GM19099 (cell line): ENCODE measurements around the gene FYB1.

Source experiments
- POLR2A ChIP-seq: IDR thresholded peaks from 3 replicates; pipeline ENCODE4 v1.6.1; 2011; ENCODE audit warnings: low read depth; ENCODE audit not compliant: insufficient read length; ENCODE audit errors: extremely low read depth

FYB1 gene

GRCh38 chr5:39201160-39201780 is 18.1 kb downstream of the FYB1 start:
- no peak for TF ChIP-seq POLR2A

DNA sequence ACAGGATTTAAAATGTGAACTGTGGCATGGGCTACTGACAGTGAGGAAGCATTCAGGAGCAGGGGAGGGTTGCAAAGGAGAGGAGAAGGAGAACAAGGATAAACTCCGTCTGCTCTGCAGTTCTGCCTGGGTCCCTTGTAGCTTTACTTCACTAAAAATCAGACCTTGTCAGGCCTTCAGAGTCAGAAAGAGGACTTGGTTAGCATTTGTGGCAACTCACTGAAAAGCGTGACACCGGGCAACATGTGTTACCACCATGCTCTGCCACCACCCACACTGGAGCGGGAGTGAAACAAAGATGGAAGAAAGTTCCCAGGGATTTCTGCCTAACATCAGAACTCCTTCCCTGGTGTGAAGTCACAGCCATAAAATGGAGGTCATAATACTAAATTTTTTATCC is 19.3 kb downstream of the FYB1 start:
- TF ChIP-seq POLR2A = no peak

DNA sequence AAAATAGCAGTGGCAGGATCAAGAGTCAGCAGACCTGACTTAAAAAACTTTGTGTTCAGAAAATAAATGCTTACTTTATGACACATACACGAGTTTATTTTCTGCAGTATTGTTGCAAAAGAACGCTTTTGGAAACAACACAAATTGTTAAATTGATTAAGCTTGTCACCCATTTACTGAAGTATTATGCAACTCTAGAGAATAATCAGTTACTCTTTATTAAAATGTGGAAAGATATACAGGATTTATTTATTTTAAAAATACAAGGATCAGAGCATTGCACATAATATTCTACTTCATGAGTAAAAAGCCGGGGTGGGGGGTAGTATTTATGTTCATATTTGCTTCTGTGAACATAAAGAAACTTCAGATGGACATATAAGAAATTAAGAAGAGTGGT is 20.0 kb downstream of the FYB1 start:
- no peak for TF ChIP-seq POLR2A

DNA sequence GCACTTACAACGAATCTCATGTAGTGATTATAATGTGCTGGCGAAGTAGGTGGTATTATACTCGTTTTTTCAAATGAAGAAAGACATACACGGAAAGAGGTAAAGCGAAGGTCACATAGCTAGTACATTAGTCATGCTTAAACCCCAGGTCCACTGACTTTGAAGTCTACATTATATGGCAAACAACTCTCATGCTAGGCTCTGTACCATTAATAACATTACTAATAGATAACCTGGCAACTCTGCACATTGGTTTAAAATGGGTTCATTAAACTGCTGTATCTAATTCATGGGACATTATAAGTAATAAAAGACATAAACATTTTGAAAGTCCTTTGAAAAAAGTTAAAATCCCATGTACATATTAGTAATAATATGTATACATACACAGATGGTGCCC is 21.2 kb downstream of the FYB1 start:
- TF ChIP-seq POLR2A = no peak

DNA sequence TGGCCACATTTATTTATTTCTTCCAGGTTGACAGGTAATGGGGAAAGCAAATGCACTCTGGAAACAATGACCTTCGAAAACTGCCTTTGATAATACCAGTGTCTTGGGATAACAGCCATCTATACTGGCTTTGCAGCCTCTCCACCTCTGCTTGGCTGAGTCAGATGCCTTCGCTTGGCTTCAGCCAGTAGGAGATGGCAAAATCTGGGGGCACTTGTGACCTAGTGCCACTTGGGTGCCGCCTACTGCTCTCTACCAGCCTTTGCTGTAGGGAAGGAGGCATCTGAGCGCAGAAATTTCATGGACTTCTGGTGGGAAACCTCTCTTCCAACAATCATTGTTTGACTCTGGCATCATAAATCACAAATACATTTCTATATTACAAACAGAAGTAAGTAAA is 21.8 kb downstream of the FYB1 start:
- TF ChIP-seq POLR2A = no peak

GRCh38 chr5:39195198-39195826 is 24.1 kb downstream of the FYB1 start:
- no peak for TF ChIP-seq POLR2A

GRCh38 chr5:39194466-39195136 is 24.8 kb downstream of the FYB1 start:
- no peak for TF ChIP-seq POLR2A

DNA sequence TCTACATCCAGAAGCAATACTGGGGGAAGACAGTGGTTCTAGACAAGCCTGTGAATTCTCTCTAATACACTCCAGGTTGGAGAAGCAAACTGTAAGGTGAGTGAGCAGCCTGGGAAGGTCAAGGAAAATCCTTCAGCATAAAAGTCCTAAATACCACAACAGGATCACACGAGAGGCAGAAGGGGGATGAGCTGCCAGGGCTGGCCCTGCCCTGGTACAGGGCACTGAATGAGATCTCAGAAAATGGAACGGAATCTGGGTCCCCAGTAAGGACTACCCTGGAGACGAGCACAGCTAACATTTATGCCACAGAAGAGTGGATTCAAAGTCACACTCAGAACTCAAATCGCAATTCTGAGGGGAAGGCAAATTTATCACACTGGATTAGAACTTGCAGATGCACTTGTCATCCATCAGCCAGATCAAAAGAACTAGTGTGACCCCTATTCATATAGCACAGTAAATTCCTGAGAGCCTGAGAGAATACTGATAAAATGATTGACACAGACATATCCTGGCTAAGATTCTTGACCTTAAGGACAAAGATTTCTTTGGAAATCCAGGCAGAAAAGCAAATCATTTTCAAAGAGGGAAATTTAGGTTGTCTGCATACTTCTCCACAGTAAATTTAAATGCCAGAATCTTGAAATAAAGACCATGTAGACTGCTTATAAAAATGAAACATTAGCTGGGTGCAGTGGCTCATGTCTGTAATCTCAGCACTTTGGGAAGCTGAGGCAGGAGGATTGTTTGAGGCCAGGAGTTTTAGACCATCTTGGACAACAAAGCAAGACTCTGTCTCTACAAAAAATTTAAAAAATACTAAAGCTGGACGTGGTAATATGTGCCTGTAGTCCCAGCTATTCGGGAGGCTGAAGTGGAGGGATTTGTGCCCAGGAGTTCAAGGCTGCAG is 25.6 kb downstream of the FYB1 start:
- no peak for TF ChIP-seq POLR2A

DNA sequence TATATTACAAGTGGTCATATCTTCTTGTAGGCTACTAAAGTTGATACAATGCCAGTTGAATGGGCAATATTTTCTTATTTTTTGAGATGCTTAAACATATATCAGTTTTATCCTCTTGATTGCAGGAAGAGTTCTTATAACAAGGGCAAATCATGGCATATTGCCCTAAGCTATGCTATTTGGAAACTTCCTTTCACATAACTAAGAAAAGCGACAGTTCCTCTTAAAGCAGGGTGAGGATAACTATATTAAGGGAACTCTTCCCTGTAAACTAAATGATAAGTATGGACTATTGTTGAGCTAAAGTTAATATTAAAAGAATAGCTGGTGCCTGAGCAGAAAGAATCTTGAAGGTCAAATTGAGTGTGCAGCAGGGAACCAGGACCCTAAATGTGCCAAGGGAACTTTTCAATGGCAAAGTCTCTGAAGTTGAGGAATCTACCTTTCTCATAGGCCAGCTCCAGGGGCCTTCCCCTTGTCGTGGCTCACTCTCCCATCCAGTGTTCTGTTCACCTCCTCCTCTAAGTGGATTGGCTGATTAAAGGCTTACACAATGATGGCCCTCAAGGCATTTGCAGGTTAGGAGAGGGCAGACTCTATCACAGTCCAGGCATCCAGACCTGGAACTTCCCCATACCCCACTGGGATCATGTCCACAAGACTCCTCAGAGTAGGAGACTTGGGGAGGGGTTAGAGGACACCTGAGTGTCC is 26.8 kb downstream of the FYB1 start:
- no peak for TF ChIP-seq POLR2A

GRCh38 chr5:39191216-39191615 is 28.1 kb downstream of the FYB1 start:
- no peak for TF ChIP-seq POLR2A

GRCh38 chr5:39190311-39191102 is 28.9 kb downstream of the FYB1 start:
- no peak for TF ChIP-seq POLR2A

GRCh38 chr5:39189292-39189955 is 29.9 kb downstream of the FYB1 start:
- TF ChIP-seq POLR2A = no peak

- TF ChIP-seq POLR2A = no peak
Measured at GRCh38 chr5:39187831-39188731, 31.3 kb downstream of the FYB1 start.
